PC-3 (cell line): ENCODE measurements around the gene METTL27.

Source experiments
- EZH2 ChIP-seq: fragments of 300-600 bp; sonication (generic); IDR thresholded peaks from one replicate; pipeline ENCODE4 v1.6.1; 2017; ENCODE audit warnings: antibody characterized with exemption, mild to moderate bottlenecking, low read length; ENCODE audit not compliant: unreplicated experiment
- TF ChIP-seq, protein P1 (sequence below): fragments of 300-600 bp; sonication (generic); conservative IDR thresholded peaks from 2 replicates; pipeline ENCODE4 v1.5.1; 2017; ENCODE audit warnings: antibody characterized with exemption, low read depth, mild to moderate bottlenecking, low read length

- TF ChIP-seq, protein P1, sequence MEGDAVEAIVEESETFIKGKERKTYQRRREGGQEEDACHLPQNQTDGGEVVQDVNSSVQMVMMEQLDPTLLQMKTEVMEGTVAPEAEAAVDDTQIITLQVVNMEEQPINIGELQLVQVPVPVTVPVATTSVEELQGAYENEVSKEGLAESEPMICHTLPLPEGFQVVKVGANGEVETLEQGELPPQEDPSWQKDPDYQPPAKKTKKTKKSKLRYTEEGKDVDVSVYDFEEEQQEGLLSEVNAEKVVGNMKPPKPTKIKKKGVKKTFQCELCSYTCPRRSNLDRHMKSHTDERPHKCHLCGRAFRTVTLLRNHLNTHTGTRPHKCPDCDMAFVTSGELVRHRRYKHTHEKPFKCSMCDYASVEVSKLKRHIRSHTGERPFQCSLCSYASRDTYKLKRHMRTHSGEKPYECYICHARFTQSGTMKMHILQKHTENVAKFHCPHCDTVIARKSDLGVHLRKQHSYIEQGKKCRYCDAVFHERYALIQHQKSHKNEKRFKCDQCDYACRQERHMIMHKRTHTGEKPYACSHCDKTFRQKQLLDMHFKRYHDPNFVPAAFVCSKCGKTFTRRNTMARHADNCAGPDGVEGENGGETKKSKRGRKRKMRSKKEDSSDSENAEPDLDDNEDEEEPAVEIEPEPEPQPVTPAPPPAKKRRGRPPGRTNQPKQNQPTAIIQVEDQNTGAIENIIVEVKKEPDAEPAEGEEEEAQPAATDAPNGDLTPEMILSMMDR = no peak
- TF ChIP-seq EZH2 = no peak
Observed at GRCh38 chr7:73844848-73845460, 2.6 kb upstream of the METTL27 start.
